ENCODE data around the gene RAB10. TPM values are rescaled to one million over a fixed set of nuclear protein-coding genes. Genes with fewer than 3 reads are reported as not detected.

Gene RAB10
- total and polyA plus RNA-seq, 9 of the 15 experiments (the other 6 are each of a cell fraction or from before 2014, with no cell fraction given), result 25.1 to 214 (median 157) TPM

DNA sequence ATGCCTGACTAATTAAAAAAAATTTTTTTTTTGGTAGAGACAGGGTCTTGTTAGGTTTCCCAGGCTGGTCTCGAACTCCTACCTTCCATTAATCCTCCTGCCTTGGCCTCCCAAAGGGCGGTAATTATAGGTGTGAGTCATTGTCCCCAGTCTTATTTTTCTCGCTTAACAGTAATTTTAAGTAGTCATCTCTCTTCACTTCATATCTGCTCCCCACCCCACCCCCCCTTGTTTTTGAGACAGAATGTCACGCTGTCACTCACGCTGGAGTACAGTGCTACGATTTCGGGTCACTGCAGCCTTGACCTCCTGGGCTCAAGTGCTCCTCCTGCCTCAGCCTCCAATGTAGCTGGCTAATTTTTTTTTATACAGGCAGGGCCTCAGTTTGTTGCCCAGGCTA lies 27.7 kb downstream of the RAB10 start (continued):
- TF ChIP-seq, protein P1, sequence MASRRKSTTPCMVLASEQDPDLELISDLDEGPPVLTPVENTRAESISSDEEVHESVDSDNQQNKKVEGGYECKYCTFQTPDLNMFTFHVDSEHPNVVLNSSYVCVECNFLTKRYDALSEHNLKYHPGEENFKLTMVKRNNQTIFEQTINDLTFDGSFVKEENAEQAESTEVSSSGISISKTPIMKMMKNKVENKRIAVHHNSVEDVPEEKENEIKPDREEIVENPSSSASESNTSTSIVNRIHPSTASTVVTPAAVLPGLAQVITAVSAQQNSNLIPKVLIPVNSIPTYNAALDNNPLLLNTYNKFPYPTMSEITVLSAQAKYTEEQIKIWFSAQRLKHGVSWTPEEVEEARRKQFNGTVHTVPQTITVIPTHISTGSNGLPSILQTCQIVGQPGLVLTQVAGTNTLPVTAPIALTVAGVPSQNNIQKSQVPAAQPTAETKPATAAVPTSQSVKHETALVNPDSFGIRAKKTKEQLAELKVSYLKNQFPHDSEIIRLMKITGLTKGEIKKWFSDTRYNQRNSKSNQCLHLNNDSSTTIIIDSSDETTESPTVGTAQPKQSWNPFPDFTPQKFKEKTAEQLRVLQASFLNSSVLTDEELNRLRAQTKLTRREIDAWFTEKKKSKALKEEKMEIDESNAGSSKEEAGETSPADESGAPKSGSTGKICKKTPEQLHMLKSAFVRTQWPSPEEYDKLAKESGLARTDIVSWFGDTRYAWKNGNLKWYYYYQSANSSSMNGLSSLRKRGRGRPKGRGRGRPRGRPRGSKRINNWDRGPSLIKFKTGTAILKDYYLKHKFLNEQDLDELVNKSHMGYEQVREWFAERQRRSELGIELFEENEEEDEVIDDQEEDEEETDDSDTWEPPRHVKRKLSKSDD (conservative IDR thresholded peaks at IDR 0.05; ENCODE audit: low read length), result no peak
- no peak for TF ChIP-seq HMG20A (CRISPR knock-in tag; conservative IDR thresholded peaks at IDR 0.05)
- TF ChIP-seq FOXK2 (conservative IDR thresholded peaks at IDR 0.05 in 1 of 2, IDR thresholded peaks at IDR 0.05 in 1 of 2; ENCODE audit: low read depth in 2 of 2), result no peak
- TF ChIP-seq, protein P2, sequence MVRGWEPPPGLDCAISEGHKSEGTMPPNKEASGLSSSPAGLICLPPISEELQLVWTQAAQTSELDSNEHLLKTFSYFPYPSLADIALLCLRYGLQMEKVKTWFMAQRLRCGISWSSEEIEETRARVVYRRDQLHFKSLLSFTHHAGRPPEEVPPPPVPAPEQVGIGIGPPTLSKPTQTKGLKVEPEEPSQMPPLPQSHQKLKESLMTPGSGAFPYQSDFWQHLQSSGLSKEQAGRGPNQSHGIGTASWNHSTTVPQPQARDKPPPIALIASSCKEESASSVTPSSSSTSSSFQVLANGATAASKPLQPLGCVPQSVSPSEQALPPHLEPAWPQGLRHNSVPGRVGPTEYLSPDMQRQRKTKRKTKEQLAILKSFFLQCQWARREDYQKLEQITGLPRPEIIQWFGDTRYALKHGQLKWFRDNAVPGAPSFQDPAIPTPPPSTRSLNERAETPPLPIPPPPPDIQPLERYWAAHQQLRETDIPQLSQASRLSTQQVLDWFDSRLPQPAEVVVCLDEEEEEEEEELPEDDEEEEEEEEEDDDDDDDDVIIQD (CRISPR knock-in tag; IDR thresholded peaks at IDR 0.05), result no peak
- no peak for TF ChIP-seq RHOXF2B (CRISPR knock-in tag; conservative IDR thresholded peaks at IDR 0.05)
- TF ChIP-seq, protein P3, sequence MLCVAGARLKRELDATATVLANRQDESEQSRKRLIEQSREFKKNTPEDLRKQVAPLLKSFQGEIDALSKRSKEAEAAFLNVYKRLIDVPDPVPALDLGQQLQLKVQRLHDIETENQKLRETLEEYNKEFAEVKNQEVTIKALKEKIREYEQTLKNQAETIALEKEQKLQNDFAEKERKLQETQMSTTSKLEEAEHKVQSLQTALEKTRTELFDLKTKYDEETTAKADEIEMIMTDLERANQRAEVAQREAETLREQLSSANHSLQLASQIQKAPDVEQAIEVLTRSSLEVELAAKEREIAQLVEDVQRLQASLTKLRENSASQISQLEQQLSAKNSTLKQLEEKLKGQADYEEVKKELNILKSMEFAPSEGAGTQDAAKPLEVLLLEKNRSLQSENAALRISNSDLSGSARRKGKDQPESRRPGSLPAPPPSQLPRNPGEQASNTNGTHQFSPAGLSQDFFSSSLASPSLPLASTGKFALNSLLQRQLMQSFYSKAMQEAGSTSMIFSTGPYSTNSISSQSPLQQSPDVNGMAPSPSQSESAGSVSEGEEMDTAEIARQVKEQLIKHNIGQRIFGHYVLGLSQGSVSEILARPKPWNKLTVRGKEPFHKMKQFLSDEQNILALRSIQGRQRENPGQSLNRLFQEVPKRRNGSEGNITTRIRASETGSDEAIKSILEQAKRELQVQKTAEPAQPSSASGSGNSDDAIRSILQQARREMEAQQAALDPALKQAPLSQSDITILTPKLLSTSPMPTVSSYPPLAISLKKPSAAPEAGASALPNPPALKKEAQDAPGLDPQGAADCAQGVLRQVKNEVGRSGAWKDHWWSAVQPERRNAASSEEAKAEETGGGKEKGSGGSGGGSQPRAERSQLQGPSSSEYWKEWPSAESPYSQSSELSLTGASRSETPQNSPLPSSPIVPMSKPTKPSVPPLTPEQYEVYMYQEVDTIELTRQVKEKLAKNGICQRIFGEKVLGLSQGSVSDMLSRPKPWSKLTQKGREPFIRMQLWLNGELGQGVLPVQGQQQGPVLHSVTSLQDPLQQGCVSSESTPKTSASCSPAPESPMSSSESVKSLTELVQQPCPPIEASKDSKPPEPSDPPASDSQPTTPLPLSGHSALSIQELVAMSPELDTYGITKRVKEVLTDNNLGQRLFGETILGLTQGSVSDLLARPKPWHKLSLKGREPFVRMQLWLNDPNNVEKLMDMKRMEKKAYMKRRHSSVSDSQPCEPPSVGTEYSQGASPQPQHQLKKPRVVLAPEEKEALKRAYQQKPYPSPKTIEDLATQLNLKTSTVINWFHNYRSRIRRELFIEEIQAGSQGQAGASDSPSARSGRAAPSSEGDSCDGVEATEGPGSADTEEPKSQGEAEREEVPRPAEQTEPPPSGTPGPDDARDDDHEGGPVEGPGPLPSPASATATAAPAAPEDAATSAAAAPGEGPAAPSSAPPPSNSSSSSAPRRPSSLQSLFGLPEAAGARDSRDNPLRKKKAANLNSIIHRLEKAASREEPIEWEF (CRISPR knock-in tag; IDR thresholded peaks at IDR 0.05), result no peak
- no peak for TF ChIP-seq CXXC5 (CRISPR knock-in tag; IDR thresholded peaks at IDR 0.05)
- TF ChIP-seq, protein P4, sequence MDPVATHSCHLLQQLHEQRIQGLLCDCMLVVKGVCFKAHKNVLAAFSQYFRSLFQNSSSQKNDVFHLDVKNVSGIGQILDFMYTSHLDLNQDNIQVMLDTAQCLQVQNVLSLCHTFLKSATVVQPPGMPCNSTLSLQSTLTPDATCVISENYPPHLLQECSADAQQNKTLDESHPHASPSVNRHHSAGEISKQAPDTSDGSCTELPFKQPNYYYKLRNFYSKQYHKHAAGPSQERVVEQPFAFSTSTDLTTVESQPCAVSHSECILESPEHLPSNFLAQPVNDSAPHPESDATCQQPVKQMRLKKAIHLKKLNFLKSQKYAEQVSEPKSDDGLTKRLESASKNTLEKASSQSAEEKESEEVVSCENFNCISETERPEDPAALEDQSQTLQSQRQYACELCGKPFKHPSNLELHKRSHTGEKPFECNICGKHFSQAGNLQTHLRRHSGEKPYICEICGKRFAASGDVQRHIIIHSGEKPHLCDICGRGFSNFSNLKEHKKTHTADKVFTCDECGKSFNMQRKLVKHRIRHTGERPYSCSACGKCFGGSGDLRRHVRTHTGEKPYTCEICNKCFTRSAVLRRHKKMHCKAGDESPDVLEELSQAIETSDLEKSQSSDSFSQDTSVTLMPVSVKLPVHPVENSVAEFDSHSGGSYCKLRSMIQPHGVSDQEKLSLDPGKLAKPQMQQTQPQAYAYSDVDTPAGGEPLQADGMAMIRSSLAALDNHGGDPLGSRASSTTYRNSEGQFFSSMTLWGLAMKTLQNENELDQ (CRISPR knock-in tag; IDR thresholded peaks at IDR 0.05; ENCODE audit: borderline replicate concordance), result no peak
- no peak for TF ChIP-seq ESRRB (CRISPR knock-in tag; IDR thresholded peaks at IDR 0.05; ENCODE audit: borderline replicate concordance)
- TF ChIP-seq MAZ (CRISPR knock-in tag; conservative IDR thresholded peaks at IDR 0.05 in 1 of 2, IDR thresholded peaks at IDR 0.05 in 1 of 2), result no peak
- TF ChIP-seq SMAD1 (IDR thresholded peaks at IDR 0.05; ENCODE audit: low read depth, low read length, partially characterized antibody), result no peak
- no peak for TF ChIP-seq PML (IDR thresholded peaks at IDR 0.05; ENCODE audit: low read length)
- TF ChIP-seq ZFP36 (IDR thresholded peaks at IDR 0.05; ENCODE audit: low read depth, low read length, partially characterized antibody), result no peak
- peak; percentile 15 for TF ChIP-seq DACH1 (IDR thresholded peaks at IDR 0.05; ENCODE audit: partially characterized antibody)
- no peak for TF ChIP-seq BDP1 (IDR thresholded peaks at IDR 0.05; ENCODE audit: insufficient read depth, insufficient read length)
- TF ChIP-seq ARID2 (IDR thresholded peaks at IDR 0.05), result no peak
- no peak for TF ChIP-seq TSC22D4 (tag; IDR thresholded peaks at IDR 0.05)
- TF ChIP-seq HNRNPL (IDR thresholded peaks at IDR 0.05; ENCODE audit: low read depth, low read length), result no peak
